Endothelial cell of umbilical vein (primary cell): Measurements from ENCODE around the gene FAM177B. TPM values are rescaled to one million over a fixed set of nuclear protein-coding genes. Genes with fewer than 3 reads are reported as not detected.

Experiments
- BruUV-seq: library from RNA; stranded (reverse); fragments of 400-500 nt; replicated peaks from 2 replicates; lab custom pipeline; 2021; lab: Mats Ljungman, UMichigan
- CTCF ChIA-PET: fragments of 300-600, 350-600 bp; sonication (Branson Sonifier 250); formaldehyde crosslinking; loops from one replicate; lab custom pipeline; 2021; ENCODE audit warnings: antibody characterized with exemption, inconsistent platforms; lab: Charles Lee
- POLR2A ChIA-PET: fragments of 300-600, 350-600 bp; sonication (Branson Sonifier 250); formaldehyde crosslinking; loops from one replicate; lab custom pipeline; 2021; ENCODE audit warnings: antibody characterized with exemption, inconsistent platforms; lab: Charles Lee
- DNase-seq: peaks from one replicate; pipeline ENCODE4 v3.0.0-alpha.2; 2011; ENCODE audit warnings: low read depth, low spot score
- FAIRE-seq: peaks from 2 replicates; lab custom pipeline; 2011; peaks lifted over from hg19 to GRCh38; lab: Jason Lieb, UNC
- H2AFZ ChIP-seq: 2 replicates; pipeline ENCODE4 v1.6.0; 2012; ENCODE audit warnings: low read depth, low read length, control low read depth, inconsistent platforms
- H3K27ac ChIP-seq: 2 replicates; pipeline ENCODE4 v1.5.1; 2011; ENCODE audit warnings: low read depth, mild to moderate bottlenecking, control low read depth, low read length, moderate library complexity; ENCODE audit not compliant: insufficient read depth
- H3K27me3 ChIP-seq, 2 experiments: 2 replicates each; pipeline versions ENCODE4 v1.6.0 to v1.6.1; 2011; ENCODE audit warnings: low read length in 2 of 2, mixed read lengths in 1 of 2; ENCODE audit not compliant: control insufficient read depth in 2 of 2, insufficient read depth in 2 of 2
- H3K36me3 ChIP-seq, 2 experiments: 2 replicates in 1 of 2; 3 replicates in 1 of 2; pipeline ENCODE4 v1.5.1; 2011; ENCODE audit warnings: low read length in 2 of 2, mild to moderate bottlenecking in 1 of 2, moderate library complexity in 1 of 2; ENCODE audit not compliant: control insufficient read depth in 2 of 2, insufficient read depth in 2 of 2; ENCODE audit errors: extremely low read depth in 1 of 2
- H3K4me1 ChIP-seq: 3 replicates; pipeline ENCODE4 v1.5.1; 2011; ENCODE audit warnings: mild to moderate bottlenecking, low read length; ENCODE audit not compliant: control insufficient read depth, insufficient read depth; ENCODE audit errors: extremely low read depth
- H3K4me2 ChIP-seq: 2 replicates; pipeline ENCODE4 v1.6.1; 2011; ENCODE audit warnings: low read length, control low read depth, mixed read lengths; ENCODE audit not compliant: insufficient read depth
- H3K4me3 ChIP-seq, 3 experiments: fragments of 200-600 bp in 1 of 3; sonication (generic), shearing (Covaris generic) in 1 of 3; replicated peaks in 1 of 3; 2 replicates each; pipeline ENCODE4 v1.5.1; 2011 to 2016; ENCODE audit warnings: control low read depth in 3 of 3, low read length in 3 of 3, mild to moderate bottlenecking in 2 of 3, inconsistent platforms in 1 of 3, low read depth in 1 of 3, moderate library complexity in 1 of 3; ENCODE audit not compliant: insufficient read depth in 1 of 3
- H3K79me2 ChIP-seq: 2 replicates; pipeline ENCODE4 v1.6.0; 2012; ENCODE audit warnings: low read length, inconsistent platforms; ENCODE audit not compliant: control insufficient read depth, insufficient read depth
- H3K9ac ChIP-seq: replicated peaks from 2 replicates; pipeline ENCODE3; 2011; ENCODE audit warnings: low read length, control low read depth; ENCODE audit not compliant: insufficient read depth; ENCODE audit errors: extremely low read depth
- H3K9me1 ChIP-seq: replicated peaks from 3 replicates; pipeline ENCODE4 v1.6.0; 2011; ENCODE audit warnings: mild to moderate bottlenecking, low read length; ENCODE audit not compliant: control insufficient read depth, insufficient read depth; ENCODE audit errors: extremely low read depth
- H3K9me3 ChIP-seq: replicated peaks from 2 replicates; pipeline ENCODE4 v1.5.1; 2012; ENCODE audit warnings: low read length, inconsistent platforms; ENCODE audit not compliant: control insufficient read depth, insufficient read depth
- H4K20me1 ChIP-seq: replicated peaks from 2 replicates; pipeline ENCODE3; 2011; ENCODE audit warnings: mild to moderate bottlenecking, low read length; ENCODE audit not compliant: control insufficient read depth, insufficient read depth; ENCODE audit errors: extremely low read depth
- EZH2 ChIP-seq: IDR thresholded peaks from 2 replicates; pipeline ENCODE4 v1.6.1; 2012; ENCODE audit warnings: borderline replicate concordance, low read depth, mild to moderate bottlenecking, moderate library complexity, low read length, inconsistent platforms; ENCODE audit not compliant: severe bottlenecking
- FOS ChIP-seq: IDR thresholded peaks from 2 replicates; pipeline ENCODE4 v1.6.1; 2011; ENCODE audit warnings: mild to moderate bottlenecking, low read length, moderate library complexity, borderline replicate concordance; ENCODE audit not compliant: insufficient read depth
- GATA2 ChIP-seq: IDR thresholded peaks from 2 replicates; pipeline ENCODE4 v1.7.0; 2011; ENCODE audit warnings: low read depth, mild to moderate bottlenecking, moderate library complexity, mixed read lengths, low read length; ENCODE audit not compliant: insufficient read length, insufficient read depth
- JUN ChIP-seq: IDR thresholded peaks from 2 replicates; pipeline ENCODE4 v1.6.1; 2011; ENCODE audit warnings: borderline replicate concordance, low read depth; ENCODE audit not compliant: insufficient read length, insufficient read depth
- MYC ChIP-seq: IDR thresholded peaks from one replicate; pipeline ENCODE4 v1.6.1; 2011; ENCODE audit warnings: mild to moderate bottlenecking, low read depth, low read length
- POLR2A ChIP-seq: IDR thresholded peaks from 2 replicates; pipeline ENCODE4 v1.6.1; 2012; ENCODE audit warnings: low read depth, mild to moderate bottlenecking, control low read depth, low read length
- POLR2AphosphoS5 ChIP-seq: IDR thresholded peaks from 2 replicates; pipeline ENCODE4 v1.6.1; 2012; ENCODE audit warnings: low read depth, mild to moderate bottlenecking, control low read depth, low read length, moderate library complexity; ENCODE audit not compliant: insufficient read depth
- dilution Hi-C: fragments of 300-500 bp; cut with MboI; formaldehyde crosslinking; loops from one replicate; pipeline ENCODE4 v1.15.0; 2019; ENCODE audit warnings: low sequenced_read_pairs; ENCODE audit not compliant: extremely low pct_ligation_motif_present
- intact Hi-C: fragments of 100-400 bp; cut with micrococcal nuclease; formaldehyde crosslinking; loops from one replicate; pipeline ENCODE4 v1.10.0; 2022
- polyA plus RNA-seq, 4 experiments: library from polyadenylated mRNA; depleted of rRNA in 3 of 4; stranded (reverse) in 3 of 4; unstranded in 1 of 4; fragments of >200 nt; gene quantifications; 2 replicates each; pipeline versions ENCODE4 v1.2.1 to v1.2.3, GENCODE V29; 2011 to 2012; ENCODE audit warnings: missing spikeins in 1 of 4
- total RNA-seq: library from RNA; stranded (reverse); gene quantifications from 2 replicates; pipeline ENCODE4 v1.2.3, GENCODE V29; 2021
- TF ChIP-seq, protein P1 (sequence below): IDR thresholded peaks from 2 replicates; pipeline ENCODE4 v1.6.1; 2011; ENCODE audit not compliant: insufficient read depth, insufficient read length
- TF ChIP-seq, protein P2 (sequence below), 2 donors: IDR thresholded peaks; 1 replicate in 1 of 2; 2 replicates in 1 of 2; pipeline ENCODE4 v1.5.1; 2011; ENCODE audit warnings: low read length in 2 of 2, mild to moderate bottlenecking in 2 of 2, moderate library complexity in 2 of 2, control low read depth in 1 of 2, inconsistent platforms in 1 of 2, low read depth in 1 of 2; ENCODE audit not compliant: insufficient read depth in 1 of 2; ENCODE audit errors: extremely low read depth in 1 of 2

The FAM177B gene
- total and polyA plus RNA-seq, 2 donors (not counting 3 experiments of a cell fraction or from before 2014, with no cell fraction given): not detected

DNA sequence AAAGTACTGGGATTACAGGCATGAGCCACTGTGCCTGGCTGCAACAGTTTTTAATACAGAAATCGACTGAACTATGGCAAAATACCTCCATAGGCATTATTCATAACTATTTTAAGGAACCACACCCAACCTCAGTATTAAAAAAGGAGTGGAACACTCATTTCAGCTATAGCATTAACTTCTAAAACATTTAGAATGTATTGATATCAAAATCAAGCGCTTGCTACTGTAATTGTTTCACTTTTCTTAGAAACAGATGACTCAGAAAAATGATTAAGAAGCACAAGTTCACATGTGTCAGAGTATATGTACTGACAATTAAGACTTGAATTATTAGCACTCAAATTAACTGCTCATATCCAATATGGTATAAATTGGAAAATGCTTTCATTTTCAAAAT is 39.8 kb upstream of the FAM177B start:
- Histone ChIP-seq H3K4me2 (no peak overlapping the region), H3K9ac (no peak overlapping the region), H3K4me3 (no peak overlapping the region), H3K36me3 (peaks cover 0 to 6% of the 10 kb centered on the region in 2 experiments), H3K9me1 (no peaks in the 10 kb centered on the region), H3K27me3 (no peaks in the 10 kb centered on the region), H3K27ac (no peak overlapping the region), H3K9me3 (no peaks in the 10 kb centered on the region), H2AFZ (no peak overlapping the region), H4K20me1 (no peaks in the 10 kb centered on the region), H3K79me2 (peaks cover 34% of the 10 kb centered on the region), H3K4me1 (no peaks in the 10 kb centered on the region)
- intact Hi-C loops (no loop called here), dilution Hi-C loops (no loop called here)
- no peak for DNase-seq
- no peak for FAIRE-seq
- CTCF ChIA-PET: interaction anchor here (1.1 to 1.2 kb wide), 4 partner anchors 49 to 436 kb away, joined by 3 to 4 read pairs (median 3); no protein-coding TSS in a partner anchor
- TF ChIP-seq POLR2AphosphoS5 (no peak), MYC (no peak), JUN (no peak), POLR2A (no peak), FOS (no peak), GATA2 (no peak), EZH2 (no peak)
- TF ChIP-seq, protein P1, sequence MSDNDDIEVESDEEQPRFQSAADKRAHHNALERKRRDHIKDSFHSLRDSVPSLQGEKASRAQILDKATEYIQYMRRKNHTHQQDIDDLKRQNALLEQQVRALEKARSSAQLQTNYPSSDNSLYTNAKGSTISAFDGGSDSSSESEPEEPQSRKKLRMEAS: no peak
- TF ChIP-seq, protein P2, sequence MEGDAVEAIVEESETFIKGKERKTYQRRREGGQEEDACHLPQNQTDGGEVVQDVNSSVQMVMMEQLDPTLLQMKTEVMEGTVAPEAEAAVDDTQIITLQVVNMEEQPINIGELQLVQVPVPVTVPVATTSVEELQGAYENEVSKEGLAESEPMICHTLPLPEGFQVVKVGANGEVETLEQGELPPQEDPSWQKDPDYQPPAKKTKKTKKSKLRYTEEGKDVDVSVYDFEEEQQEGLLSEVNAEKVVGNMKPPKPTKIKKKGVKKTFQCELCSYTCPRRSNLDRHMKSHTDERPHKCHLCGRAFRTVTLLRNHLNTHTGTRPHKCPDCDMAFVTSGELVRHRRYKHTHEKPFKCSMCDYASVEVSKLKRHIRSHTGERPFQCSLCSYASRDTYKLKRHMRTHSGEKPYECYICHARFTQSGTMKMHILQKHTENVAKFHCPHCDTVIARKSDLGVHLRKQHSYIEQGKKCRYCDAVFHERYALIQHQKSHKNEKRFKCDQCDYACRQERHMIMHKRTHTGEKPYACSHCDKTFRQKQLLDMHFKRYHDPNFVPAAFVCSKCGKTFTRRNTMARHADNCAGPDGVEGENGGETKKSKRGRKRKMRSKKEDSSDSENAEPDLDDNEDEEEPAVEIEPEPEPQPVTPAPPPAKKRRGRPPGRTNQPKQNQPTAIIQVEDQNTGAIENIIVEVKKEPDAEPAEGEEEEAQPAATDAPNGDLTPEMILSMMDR (IDR thresholded peaks at IDR 0.05; ENCODE audit: extremely low read depth in 1 of 2, insufficient read depth in 1 of 2, low read depth in 1 of 2, low read length in 2 of 2): no peak
- no TSS peak for BruUV-seq
- POLR2A ChIA-PET: no interaction called here
